Measurements from ENCODE around the gene VGLL4. TPM values are rescaled to one million over a fixed set of nuclear protein-coding genes. Genes with fewer than 3 reads are reported as not detected.

The VGLL4 gene
- total RNA-seq, 1 experiment from 2014 or later: 26.9 TPM

GRCh38 chr3:11610044-11610671 is 33.6 kb downstream of the VGLL4 start:
- H3K27me3 ChIP-seq (ENCODE audit: insufficient read depth, low read length): no peaks in the 10 kb centered on the region
- no peaks in the 10 kb centered on the region for H4K20me1 ChIP-seq (ENCODE audit: insufficient read depth)
- H3K4me1 ChIP-seq (ENCODE audit: control insufficient read depth in 1 of 2, insufficient read depth in 2 of 2, low read length in 2 of 2): no peaks in the 10 kb centered on the region
- DNase-seq (ENCODE audit: low read depth, low spot score) (no peak), ATAC-seq (no peak)
- no peaks in the 10 kb centered on the region for H3K9me3 ChIP-seq (ENCODE audit: control insufficient read depth in 1 of 2, insufficient read depth in 1 of 2, low read depth in 1 of 2, low read length in 2 of 2)
- H3K36me3 ChIP-seq (ENCODE audit: control insufficient read depth in 1 of 2, insufficient read depth in 2 of 2, low read length in 2 of 2): no peaks in the 10 kb centered on the region
- TF ChIP-seq JUND (IDR thresholded peaks at IDR 0.05) (no peak), CEBPB (IDR thresholded peaks at IDR 0.05; ENCODE audit: low read depth) (no peak), ELF1 (IDR thresholded peaks at IDR 0.05; ENCODE audit: borderline replicate concordance, low read depth) (no peak), EGR1 (IDR thresholded peaks at IDR 0.05; ENCODE audit: low read depth) (no peak), CBX3 (IDR thresholded peaks at IDR 0.05; ENCODE audit: low read depth) (no peak), RAD21 (IDR thresholded peaks at IDR 0.05; ENCODE audit: low read depth) (no peak), YY1 (IDR thresholded peaks at IDR 0.05; ENCODE audit: extremely low read depth, insufficient replicate concordance, low read depth, low read length) (no peak), ZNF274 (IDR thresholded peaks at IDR 0.05; ENCODE audit: low read depth, low read length) (no peak), FOSL1 (IDR thresholded peaks at IDR 0.05; ENCODE audit: low read depth) (no peak), POLR2AphosphoS5 (IDR thresholded peaks at IDR 0.05; ENCODE audit: low read depth, low read length) (no peak), EZH2phosphoT487 (IDR thresholded peaks at IDR 0.05; ENCODE audit: borderline replicate concordance) (no peak), ATF3 (IDR thresholded peaks at IDR 0.05) (no peak), SP1 (IDR thresholded peaks at IDR 0.05; ENCODE audit: low read depth) (no peak), TCF7L2 (IDR thresholded peaks at IDR 0.05; ENCODE audit: borderline replicate concordance, extremely low read depth, insufficient read depth, insufficient read length) (no peak), POLR2A (IDR thresholded peaks at IDR 0.05; ENCODE audit: borderline replicate concordance, extremely low read depth, insufficient read depth, insufficient read length) (no peak)
- TF ChIP-seq, protein P1, sequence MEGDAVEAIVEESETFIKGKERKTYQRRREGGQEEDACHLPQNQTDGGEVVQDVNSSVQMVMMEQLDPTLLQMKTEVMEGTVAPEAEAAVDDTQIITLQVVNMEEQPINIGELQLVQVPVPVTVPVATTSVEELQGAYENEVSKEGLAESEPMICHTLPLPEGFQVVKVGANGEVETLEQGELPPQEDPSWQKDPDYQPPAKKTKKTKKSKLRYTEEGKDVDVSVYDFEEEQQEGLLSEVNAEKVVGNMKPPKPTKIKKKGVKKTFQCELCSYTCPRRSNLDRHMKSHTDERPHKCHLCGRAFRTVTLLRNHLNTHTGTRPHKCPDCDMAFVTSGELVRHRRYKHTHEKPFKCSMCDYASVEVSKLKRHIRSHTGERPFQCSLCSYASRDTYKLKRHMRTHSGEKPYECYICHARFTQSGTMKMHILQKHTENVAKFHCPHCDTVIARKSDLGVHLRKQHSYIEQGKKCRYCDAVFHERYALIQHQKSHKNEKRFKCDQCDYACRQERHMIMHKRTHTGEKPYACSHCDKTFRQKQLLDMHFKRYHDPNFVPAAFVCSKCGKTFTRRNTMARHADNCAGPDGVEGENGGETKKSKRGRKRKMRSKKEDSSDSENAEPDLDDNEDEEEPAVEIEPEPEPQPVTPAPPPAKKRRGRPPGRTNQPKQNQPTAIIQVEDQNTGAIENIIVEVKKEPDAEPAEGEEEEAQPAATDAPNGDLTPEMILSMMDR (IDR thresholded peaks at IDR 0.05 in 2 of 3, conservative IDR thresholded peaks at IDR 0.05 in 1 of 3; ENCODE audit: borderline replicate concordance in 1 of 3, insufficient read depth in 1 of 3, low read depth in 2 of 3, low read length in 2 of 3): no peak
- intact Hi-C loops (cut with micrococcal nuclease): no loop called here
- H2AFZ ChIP-seq (ENCODE audit: low read depth, low read length, poor library complexity, severe bottlenecking): no peak overlapping the region
- H3K4me2 ChIP-seq (ENCODE audit: low read length): no peak overlapping the region
- no peak overlapping the region for H3K27ac ChIP-seq (ENCODE audit: low read depth, low read length)
- no peak overlapping the region for H3K4me3 ChIP-seq (replicated peaks in 1 of 2; ENCODE audit: low read depth in 1 of 2, low read length in 2 of 2)
- ChIA-PET CTCF (no interaction called here), POLR2A (no interaction called here), RAD21 (ENCODE audit: low non-redundant PET in 1 of 2, low total read pairs in 2 of 2, uncharacterized antibody in 2 of 2, unreplicated experiment in 2 of 2) (no interaction called here)
- BruUV-seq (replicated peaks): no TSS peak
- H3K79me2 ChIP-seq (ENCODE audit: insufficient read depth, low read length): peaks cover 15% of the 10 kb centered on the region; the same call in 1 of the 2 replicates
- no peak overlapping the region for H3K9ac ChIP-seq (ENCODE audit: low read length)
- H3K9me2 ChIP-seq (ENCODE audit: insufficient read depth): no peaks in the 10 kb centered on the region
